Transverse colon (tissue), 4 donors: ENCODE measurements around the gene AGAP5.
"Not testable (repeated sequence)": the region's sequence is repeated elsewhere in the genome, so short reads cannot be mapped to it uniquely, and the experiment has no call there.

Experiments used
- POLR2A ChIP-seq: fragments of 450-650 bp; IDR thresholded peaks from one replicate; pipeline ENCODE4 v1.6.1; 2016; ENCODE audit warnings: antibody characterized with exemption, mild to moderate bottlenecking, moderate library complexity
- POLR2AphosphoS5 ChIP-seq, 3 donors: sonication (generic); formaldehyde crosslinking; IDR thresholded peaks; one replicate each; pipeline ENCODE4 v1.6.1; 2016; ENCODE audit warnings: antibody characterized with exemption in 3 of 3
- TF ChIP-seq, protein P1 (sequence below), 5 experiments: fragments of 200-600 bp in 3 of 5; fragments of 450-650 bp in 2 of 5; sonication (generic) in 3 of 5; IDR thresholded peaks; 1 replicate in 2 of 5; 2 replicates in 3 of 5; pipeline ENCODE4 v1.5.1; 2016 to 2017; ENCODE audit warnings: antibody characterized with exemption in 5 of 5, inconsistent platforms in 3 of 5, mild to moderate bottlenecking in 2 of 5, moderate library complexity in 1 of 5

GRCh38 chr10:73695302-73695701 is 2.6 kb downstream of the AGAP5 start:
- TF ChIP-seq POLR2AphosphoS5 (IDR thresholded peaks at IDR 0.05); POLR2A: not testable (repeated sequence)
- TF ChIP-seq, protein P1, sequence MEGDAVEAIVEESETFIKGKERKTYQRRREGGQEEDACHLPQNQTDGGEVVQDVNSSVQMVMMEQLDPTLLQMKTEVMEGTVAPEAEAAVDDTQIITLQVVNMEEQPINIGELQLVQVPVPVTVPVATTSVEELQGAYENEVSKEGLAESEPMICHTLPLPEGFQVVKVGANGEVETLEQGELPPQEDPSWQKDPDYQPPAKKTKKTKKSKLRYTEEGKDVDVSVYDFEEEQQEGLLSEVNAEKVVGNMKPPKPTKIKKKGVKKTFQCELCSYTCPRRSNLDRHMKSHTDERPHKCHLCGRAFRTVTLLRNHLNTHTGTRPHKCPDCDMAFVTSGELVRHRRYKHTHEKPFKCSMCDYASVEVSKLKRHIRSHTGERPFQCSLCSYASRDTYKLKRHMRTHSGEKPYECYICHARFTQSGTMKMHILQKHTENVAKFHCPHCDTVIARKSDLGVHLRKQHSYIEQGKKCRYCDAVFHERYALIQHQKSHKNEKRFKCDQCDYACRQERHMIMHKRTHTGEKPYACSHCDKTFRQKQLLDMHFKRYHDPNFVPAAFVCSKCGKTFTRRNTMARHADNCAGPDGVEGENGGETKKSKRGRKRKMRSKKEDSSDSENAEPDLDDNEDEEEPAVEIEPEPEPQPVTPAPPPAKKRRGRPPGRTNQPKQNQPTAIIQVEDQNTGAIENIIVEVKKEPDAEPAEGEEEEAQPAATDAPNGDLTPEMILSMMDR (IDR thresholded peaks at IDR 0.05) = not testable (repeated sequence)
